Cortex of kidney (tissue), 1 donor: ENCODE data around the gene B4GALT3.
"Not testable (repeated sequence)": the region's sequence is repeated elsewhere in the genome, so short reads cannot be mapped to it uniquely, and the experiment has no call there.

Experiments
- DNase-seq: peaks from one replicate; lab custom pipeline; 2025; lab: John Stamatoyannopoulos, UW

B4GALT3 gene

DNA sequence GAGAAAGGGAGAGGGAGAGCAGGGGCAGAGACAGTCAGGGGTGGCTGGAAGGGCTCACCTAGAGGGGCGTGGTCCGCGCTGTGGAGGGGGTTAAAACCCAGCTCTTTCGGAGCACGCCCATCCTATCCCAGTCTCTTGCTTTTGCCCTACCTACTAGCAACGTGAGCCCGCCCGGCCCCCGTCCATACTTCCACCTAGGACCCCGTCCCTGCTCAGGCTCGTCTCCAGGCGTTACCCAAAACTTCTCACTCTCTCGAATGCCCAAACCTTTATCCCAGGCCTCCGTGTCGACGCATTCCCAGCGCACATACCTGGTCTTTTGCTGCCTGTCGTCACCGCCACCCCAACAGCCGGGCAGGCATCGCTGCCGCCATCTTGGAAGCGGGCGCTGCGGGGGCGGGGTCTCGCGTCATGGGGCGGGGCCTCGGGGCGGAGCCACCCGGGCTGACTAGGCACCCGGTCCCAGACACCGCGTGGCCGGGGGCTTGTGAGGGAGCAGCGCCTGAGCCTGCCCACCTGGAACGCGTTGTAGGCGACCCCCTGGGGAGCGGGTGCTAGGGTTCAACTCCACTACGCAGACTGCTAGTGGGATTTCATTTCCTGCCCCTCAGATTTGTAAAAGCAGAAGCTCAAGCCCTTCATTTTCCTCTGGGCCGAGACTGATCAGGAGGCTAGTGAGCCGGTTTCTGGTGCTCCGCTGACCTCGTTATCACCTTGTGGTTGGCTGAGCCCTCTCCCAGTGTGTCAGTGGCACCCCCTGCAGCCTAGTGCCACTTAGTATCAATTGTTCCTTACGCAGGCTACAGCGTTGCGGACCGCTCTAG is at the start of gene B4GALT3:
B4GALT3 (minus strand) TSS at position 396 of the 824 bp plus-strand sequence. CDS start 1,447 bp downstream, outside the sequence.
- peak; percentile 61 for DNase-seq

DNA sequence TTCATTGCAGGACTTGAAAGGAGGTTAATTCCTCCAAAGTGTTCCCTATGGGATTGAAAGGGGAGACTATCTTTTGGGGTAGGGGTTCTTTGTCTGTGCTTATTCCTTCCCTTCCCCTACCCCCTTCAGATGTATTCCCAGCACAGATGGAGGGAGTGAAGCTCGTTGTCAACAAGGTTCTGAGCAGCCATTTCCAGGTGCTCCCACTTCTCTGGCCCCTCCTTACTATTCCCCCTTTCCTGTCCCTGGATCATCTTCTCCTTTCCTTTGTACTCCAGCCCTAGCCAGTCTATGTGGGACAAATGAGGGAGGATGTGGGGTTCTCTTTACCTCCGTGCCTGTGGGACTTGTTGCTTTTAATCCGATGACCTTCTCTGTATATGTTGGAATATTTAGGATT is 49.5 kb upstream of the B4GALT3 start:
- DNase-seq, result no peak

DNA sequence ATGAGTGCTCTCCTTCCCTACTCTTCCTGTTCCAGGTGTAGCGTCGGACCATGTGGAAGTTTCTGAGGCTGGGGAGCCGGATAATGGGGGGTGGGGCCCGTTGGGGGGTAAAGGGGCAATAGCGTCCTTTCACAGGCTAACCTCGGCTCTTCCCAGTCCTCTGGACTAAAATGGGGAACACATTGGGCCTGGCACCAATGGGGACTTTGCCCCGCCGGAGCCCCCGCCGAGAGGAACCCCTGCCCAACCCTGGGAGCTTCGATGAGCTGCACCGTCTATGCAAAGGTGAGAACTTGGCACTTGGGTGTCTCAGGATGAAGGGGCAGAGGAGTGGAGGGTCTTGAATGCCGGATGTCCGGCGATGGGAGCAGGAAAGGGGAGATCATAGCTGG is 49.0 kb upstream of the B4GALT3 start:
- no peak for DNase-seq

DNA sequence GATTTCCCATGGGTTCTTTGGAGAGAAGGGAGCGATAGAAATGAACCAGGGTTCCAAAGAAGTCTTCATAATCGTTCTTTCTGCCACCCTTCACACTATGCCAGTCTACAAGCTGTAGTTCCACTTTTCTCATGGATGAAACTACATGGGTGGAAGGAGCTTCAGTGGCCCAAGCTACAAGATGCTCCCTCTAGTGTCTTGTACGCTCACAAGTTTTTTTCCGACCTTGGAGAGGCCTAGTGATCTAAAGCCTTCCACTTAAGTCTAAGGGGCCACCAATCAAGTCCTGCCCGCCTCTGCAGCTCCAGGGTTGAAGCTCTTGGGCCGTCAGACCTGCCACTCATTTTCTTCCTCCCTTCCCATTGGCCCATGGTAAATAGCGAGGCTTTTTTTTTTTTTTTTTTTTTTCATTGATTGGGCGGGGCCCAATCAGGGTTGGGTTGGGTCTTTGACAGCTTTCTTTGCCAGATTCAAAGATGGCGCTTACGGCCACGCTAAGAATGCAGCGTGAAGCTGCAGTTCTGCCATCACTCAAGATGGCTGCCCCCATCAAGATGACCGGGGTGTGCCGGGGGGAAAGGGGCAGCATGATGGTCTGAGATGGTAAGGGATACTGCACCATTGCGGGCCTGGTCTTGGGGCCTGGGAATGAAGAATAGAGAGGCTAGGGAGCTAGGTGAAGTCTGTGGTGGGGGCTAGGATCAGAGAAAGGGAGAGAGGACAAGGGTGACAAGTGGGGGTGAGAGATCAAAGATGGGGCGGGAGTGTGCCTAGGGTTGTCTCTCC is 48.4 kb upstream of the B4GALT3 start, which contains the start of gene TOMM40L:
TOMM40L (plus strand) TSS at position 527 of the 786 bp plus-strand sequence. CDS start 430 bp downstream, outside the sequence.
- DNase-seq, result no peak

DNA sequence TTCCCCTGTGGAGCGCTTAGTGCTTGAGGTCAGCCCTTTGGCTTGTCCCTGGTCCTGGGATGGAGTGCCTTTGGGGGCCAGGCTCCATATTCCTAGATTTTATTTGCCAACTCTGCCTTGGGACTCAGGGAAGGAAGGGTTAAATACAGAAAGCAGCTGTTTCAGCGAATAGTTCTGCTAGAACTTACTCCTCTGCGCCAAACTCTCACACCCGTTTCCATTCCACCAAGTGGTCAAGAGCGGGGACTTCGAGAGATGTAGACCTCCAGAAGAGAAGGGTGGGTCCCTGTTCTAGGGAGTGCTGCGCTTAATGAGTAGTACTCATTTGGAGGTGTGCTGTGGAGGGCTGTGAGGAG is 47.8 kb upstream of the B4GALT3 start:
- DNase-seq, result no peak

DNA sequence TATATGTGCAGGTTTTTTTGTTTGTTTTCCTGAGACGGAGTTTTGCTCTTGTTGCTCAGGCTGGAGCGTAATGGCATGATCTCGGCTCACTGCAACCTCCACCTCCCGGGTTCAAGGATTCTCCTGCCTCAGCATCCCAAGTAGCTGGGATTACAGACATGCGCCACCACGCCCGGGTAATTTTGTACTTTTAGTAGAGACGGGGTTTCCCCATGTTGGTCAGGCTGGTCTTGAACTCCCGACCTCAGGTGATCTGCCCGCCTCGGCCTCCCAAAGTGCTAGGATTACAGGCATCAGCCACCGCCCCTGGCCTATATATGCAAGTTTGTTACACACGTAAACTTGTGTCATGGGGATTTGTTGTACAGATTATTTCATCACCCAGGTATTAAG is 47.4 kb upstream of the B4GALT3 start:
- not testable (repeated sequence) for DNase-seq

DNA sequence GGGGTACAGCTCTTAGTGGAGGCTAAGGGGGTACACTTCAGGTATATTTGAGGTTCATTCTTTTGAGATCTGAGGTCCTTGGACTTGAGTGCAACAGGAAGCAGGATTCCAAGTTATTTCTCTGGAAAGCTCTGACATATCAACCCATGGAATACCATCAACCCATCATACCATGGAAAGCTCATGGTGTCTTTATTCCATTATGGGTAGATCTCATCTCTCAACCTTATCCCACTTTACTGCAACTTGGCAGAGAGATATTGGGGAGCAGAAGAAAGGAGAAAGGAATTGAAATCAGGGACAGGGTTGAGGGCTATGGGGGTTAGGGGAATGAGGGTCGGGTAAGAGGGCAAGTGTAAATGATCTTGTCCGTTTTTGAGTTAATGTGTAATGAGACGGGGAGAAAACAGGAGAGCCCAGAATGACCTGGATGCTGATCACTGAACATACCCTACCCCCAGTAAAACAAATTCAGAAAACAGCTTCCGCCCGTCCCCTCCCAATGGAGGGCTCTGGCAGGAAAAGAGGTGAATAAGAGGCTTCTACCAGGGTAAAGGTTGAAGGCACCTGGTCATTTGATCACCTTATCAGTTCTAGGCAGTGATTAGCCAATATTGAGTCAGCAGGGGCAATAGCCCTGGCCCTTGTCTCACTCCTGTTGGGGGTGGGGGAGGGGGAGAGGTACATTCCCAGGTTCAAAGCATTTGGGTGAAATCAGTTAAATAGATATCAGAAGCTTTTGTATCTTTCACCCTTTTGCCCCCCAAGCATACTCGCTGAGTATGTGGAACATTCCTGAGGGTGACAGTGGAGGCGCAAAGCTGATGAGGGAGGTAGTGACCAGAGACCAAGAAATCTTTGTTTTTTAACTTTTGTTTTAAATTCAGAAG is 46.7 kb upstream of the B4GALT3 start:
- no peak for DNase-seq

DNA sequence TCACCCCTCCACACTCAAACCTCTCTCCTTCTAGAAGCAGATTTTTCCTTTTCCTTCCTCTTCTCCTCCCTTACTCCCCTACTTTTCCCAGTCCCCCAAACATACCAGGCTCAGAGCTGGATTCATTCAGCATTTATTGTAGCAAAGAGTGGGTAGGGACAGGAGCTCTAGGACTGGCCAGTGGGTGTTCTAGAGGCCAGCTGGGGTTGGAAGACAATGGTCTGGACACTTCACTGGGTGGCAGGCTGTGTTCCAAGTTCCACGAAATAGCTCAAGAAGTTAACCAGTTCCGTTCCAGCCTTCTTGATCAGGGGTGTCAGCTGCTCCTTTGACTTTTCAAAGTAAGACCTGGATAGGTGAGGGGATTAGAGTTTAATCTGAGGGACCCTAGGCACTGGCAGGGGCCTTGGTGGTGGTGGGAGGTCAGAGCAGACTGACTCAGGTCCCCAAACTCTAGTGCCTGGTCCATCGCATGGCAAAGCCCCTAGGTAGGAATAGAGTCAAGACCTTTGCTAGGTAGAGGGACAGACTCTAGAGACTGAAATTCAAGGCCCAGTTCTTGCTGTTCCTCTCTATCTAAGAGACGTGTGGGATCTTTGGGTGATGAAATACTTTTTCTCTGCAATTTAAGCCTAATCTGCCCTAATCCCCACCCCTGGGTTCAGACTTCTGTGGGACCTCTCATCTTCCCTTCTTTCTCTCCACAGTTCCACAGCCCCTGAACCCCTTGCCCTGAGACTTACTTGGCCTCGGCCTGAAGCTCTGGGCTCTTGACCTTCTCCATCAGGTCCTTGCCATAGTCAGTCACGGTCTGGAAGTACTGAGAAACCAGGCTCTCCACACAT is 45.1 kb upstream of the B4GALT3 start:
- DNase-seq, result no peak

DNA sequence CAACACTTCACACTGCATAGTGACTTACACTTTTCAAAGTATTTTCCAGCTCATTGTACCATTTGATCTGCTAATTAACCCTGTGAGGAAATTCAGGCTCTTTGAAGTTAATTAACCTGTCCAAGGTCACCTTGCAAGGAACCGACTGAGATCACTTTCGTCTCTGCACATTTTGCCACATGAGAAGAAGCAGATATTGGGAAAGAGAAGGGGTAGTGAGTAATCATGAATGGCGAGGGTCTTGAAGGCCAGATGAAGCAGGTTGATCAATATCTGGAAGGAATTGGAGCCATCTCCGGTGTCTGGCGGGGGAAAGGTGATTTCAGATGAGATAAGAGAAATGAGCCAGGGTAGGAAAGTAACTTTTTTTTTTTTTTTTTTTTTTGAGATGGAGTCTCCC is 42.7 kb upstream of the B4GALT3 start:
- DNase-seq, result no peak

DNA sequence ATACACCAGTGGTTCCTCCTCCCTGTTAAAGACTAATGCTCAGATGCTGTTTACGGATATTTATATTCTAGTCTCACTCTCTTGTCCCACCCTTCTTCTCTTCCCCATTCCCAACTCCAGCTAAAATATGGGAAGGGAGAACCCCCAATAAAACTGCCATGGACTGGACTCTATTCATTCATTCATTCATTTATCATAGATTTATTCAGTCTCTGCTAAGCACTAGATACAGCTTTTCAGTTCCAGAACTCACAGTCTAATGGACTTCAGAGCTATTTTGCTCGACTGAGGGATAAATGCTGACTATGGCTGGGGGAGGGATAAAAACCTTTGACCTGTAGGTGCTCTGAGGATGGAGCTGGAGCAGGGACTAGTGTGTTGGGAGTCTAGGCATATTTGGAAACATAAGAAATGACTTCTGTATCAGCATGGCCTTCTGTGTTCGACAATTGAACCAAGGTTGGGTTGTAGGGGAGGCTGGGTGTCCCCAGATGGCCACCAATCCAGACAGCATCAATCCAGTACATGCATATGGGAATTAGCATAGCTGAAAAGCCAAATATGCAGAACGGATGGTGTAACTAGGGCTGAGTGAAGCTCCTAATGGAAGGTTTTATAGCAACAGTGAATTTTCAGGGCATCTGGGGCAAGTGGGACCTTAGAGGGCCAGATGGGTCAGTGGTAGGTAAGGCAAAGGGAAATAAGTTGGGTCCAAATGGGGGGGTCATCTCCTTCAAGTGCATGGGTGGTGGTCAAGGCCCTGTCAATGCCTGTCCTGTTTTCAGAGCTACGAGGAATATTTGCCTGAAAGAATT is 42.0 kb upstream of the B4GALT3 start:
- DNase-seq, result no peak

DNA sequence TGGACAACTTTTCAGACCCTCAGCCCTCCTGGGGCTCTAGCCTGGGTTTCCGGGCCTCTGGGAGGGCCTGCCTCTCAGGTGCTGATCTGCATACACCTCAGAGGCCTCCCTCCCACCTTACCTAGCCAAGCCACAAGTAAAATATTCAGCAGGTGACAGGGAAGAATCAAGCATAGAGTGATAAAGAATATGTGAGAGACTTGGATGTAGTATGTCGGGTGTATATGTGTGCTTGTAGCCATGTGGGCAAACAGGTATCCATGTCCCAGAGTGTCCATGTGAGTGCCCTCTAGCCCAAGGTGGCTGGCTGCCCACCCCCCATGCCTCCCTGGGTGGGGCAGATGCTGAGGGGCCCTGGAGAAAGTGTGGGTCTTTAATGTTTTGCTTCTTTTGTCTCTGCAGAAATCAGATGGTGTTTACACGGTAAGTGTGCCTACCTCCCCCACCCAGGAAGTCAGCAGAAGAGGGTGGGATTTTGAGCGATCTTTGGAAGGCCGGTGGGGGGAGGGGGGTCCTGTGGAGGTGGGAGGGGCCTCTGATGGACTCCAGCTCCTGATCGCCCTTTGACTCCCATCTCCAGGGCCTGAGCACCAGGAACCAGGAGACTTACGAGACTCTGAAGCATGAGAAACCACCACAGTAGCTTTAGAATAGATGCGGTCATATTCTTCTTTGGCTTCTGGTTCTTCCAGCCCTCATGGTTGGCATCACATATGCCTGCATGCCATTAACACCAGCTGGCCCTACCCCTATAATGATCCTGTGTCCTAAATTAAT is 41.2 kb upstream of the B4GALT3 start:
- DNase-seq, result no peak

DNA sequence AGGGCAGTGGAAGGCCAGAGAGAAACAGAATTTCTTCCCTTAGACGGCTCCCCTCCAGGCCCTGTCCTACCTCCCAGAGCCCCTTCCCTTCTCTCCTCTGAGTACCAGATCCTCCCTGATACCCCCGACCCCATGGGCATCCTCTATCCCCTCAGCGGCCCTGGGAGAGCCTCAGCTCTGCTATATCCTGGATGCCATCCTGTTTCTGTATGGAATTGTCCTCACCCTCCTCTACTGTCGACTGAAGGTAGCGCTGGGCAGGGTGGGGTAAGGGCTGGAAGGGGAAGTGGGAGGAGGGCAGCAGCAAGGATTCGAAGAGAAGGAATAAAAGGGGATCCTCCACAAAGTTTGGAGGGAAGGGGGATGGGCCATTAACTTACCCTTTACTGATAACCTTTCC is 40.5 kb upstream of the B4GALT3 start:
- DNase-seq, result no peak

DNA sequence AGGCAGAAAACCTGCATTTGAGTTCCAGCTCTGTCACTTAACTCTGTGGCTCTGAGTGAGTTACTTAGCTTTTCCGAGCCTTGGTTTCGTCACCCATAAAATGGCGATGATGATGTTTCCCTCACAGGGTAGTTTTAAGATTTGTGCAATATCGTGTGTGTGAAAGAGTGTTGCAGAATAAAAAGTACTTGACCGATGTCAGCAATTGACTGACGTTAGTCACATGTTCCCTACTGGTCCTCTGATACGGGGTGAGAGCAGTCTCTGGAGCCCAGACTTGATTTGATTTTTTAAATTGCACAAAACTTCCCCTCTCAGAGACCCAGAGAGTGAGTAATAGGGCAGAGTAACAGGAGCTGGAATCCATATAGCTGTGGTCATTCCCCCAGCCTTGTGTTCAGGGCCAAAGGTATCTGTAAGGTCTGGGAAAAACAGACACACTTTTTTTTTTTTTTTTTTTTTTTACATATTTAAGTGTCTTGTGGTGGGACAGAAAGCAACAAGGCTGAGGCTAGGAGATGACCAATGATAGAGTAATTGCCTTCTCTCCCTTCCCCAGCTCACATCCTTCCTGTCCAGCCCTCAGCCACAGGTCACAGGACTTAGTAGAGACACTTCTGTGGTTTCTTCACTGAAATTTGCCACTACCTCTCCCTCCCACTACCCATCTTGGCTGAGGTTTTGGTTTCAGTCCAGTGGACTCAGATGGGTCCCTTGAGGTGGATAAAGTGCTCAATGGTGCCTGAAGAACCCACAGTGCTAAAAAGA is 39.8 kb upstream of the B4GALT3 start:
- no peak for DNase-seq

DNA sequence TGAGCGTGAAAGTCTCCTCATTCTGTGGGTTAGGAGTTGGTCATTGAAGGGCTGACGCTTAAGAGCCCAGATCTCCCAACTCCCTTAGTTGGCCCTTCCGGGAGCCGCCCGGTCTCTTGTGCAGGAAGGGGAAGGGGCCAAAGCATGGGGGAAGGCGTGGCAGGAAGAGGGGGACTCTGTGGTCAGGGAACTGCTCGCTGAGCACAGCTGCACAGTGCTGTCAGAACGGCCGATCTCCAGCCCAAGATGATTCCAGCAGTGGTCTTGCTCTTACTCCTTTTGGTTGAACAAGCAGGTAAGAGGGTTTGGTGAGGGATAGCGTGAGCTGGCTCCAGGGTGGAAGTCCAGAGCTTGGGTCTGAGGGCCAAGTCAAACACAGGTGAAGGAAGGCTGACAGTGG is 37.8 kb upstream of the B4GALT3 start, which contains the start of gene FCER1G:
FCER1G (plus strand) TSS at position 220 of the 400 bp plus-strand sequence; CDS start at position 247, 27 bp downstream.
- no peak for DNase-seq

DNA sequence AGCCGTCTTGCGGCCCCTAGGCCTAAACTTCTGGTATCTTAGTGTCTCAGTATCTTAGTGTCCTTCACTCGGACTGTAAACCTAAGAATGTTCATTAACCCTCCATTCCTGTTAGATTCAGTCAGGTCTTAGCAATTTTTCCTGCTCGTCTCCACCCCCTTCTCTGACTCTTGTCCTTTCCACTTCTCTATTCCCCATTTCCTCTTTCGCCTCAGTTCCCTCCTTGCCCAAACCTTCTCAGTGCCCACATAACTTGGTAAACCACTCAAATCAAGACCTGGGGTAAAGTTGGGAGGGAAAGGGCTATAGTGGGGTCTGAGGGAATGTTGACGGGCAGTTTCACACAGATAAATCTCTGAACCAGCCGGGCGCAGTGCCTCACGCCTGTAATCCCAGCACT is 37.1 kb upstream of the B4GALT3 start:
- DNase-seq, result no peak

DNA sequence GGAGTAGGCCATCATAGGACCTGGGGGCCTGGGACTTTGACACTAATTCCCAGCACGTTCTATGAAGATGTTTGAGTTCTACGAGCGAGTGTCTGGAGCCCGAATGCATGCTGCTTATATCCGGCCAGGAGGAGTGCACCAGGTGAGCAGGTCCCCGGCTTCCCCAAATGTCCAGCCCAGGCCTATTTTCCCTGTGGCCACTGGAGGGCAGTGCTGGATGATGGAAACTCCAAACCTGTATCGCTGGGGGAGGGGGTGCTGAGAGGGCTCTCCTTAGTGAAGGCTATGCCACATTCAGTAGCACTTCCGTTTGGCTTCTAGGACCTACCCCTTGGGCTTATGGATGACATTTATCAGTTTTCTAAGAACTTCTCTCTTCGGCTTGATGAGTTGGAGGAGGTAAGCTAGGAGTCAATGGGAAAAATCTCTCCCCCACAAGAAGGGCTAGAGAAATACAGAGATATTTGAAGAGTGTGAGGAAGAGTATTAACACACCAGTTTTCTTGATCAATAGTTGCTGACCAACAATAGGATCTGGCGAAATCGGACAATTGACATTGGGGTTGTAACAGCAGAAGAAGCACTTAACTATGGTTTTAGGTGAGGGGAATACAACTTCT is 32.6 kb upstream of the B4GALT3 start:
- DNase-seq, result no peak

DNA sequence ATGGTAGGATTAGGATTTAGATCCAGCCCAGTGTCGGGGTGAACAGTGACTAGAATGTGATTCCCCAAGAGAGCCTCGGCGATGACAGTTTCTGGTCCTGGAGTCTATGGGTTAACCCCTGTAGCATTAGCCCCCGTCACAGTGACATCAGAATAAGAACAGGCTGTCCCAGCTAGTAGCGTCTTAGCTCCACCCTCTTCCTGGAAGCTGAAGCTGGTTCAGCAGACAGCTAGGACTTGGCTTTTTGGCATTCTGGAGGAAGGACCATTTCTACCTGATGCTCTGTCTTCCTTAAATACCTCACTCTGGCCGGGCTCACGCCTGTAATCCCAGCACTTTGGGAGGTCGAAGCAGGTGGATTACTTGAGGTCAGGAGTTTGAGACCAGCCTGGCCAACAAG is 29.9 kb upstream of the B4GALT3 start:
- DNase-seq, result no peak
